Measurements from ENCODE around the gene WWOX.
"Not testable (repeated sequence)": the region's sequence is repeated elsewhere in the genome, so short reads cannot be mapped to it uniquely, and the experiment has no call there.

WWOX gene

DNA sequence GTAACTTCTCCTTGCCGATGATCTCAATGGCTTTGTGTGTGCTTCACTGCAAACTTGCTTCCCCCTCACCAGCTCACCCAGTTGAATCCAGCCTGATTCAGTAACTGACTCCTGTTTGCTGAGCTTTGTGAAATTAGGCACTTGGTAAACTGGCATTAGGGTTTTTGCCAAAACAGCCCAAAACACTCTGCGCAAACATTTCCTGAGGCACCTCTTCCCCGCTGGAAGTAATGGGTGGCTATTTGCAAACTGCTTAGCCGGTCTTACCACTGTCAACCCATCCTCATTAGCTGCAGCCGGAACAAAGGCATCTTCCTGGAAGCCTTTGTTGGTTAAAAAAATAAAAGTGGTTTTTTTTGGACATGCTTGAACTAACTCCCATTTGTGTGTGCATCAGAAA lies 1147.9 kb downstream of the WWOX start:
- H3K4me3 ChIP-seq (replicated peaks in 1 of 2; ENCODE audit: low read depth in 2 of 2, low read length in 2 of 2): no peak overlapping the region
- TF ChIP-seq CTCF (IDR thresholded peaks at IDR 0.05; ENCODE audit: low read depth, low read length): no peak

DNA sequence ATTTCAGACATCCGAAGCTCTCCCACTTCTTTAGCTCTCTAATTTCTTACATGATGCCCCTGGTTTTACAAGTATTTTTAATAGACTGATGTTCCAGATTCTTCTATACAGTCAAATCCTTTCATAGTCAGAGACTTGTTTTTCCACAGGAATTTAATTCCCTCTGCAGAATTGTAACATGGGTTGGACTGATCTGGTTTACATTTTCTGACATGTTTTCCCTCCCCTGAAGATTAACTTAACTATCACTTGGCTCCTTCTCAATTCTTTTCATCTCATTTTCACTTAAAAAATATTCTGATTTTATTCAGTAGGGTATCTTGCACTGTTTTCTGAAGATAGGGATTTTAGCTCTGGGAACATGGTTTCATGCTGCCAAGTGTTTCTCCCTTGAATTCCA lies 1148.9 kb downstream of the WWOX start:
- no peak for TF ChIP-seq CTCF (IDR thresholded peaks at IDR 0.05; ENCODE audit: low read depth, low read length)
- no peak overlapping the region for H3K4me3 ChIP-seq (replicated peaks in 1 of 2; ENCODE audit: low read depth in 2 of 2, low read length in 2 of 2)
- no peak for DNase-seq (ENCODE audit: low read depth in 2 of 2)

More for the DNA sequence above, 1147.9 kb downstream of the WWOX start:
- DNase-seq (ENCODE audit: low read depth in 2 of 2): no peak

GRCh38 chr16:79250502-79251098 lies 1151.1 kb downstream of the WWOX start:
- no peak for TF ChIP-seq CTCF (IDR thresholded peaks at IDR 0.05; ENCODE audit: low read depth, low read length)
- DNase-seq (ENCODE audit: low read depth in 2 of 2): no peak
- H3K4me3 ChIP-seq (replicated peaks in 1 of 2; ENCODE audit: low read depth in 2 of 2, low read length in 2 of 2): no peak overlapping the region

GRCh38 chr16:79253100-79253631 lies 1153.7 kb downstream of the WWOX start:
- no peak for DNase-seq (ENCODE audit: low read depth in 2 of 2)
- TF ChIP-seq CTCF (IDR thresholded peaks at IDR 0.05; ENCODE audit: low read depth, low read length): no peak
- H3K4me3 ChIP-seq (replicated peaks in 1 of 2; ENCODE audit: low read depth in 2 of 2, low read length in 2 of 2): no peak overlapping the region

DNA sequence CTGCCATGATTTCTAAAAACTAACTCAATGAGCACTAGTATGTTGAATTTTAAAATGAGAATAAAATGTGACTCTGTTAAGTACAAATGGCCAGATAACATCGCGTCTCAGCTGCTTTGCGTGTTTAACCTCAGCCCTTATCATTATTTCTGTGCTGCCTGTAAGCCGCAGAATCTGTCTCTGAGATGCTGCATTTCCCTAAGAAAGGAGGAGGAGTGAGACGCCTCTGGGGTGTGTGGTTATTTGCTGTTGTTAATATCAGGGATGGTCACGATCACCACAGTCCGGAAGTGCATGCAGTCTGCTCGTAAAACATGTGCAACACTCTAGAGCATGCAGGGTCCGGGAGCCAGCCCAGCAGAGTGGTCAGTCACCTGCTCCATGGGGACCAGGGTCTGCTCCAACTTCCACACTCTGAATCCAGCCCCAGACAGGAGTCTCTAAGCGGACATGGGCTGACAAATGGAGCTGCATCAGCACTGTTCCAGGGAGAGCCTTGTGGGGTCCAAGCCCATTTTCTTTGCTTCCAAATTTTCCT lies 1158.6 kb downstream of the WWOX start:
- DNase-seq (ENCODE audit: low read depth in 2 of 2): no peak
- H3K4me3 ChIP-seq (replicated peaks in 1 of 2; ENCODE audit: low read depth in 2 of 2, low read length in 2 of 2): no peak overlapping the region
- no peak for TF ChIP-seq CTCF (IDR thresholded peaks at IDR 0.05; ENCODE audit: low read depth, low read length)

- not testable (repeated sequence) for DNase-seq (ENCODE audit: low read depth in 2 of 2); H3K4me3 ChIP-seq (replicated peaks in 1 of 2; ENCODE audit: low read depth in 2 of 2, low read length in 2 of 2)
These were observed 1161.4 kb downstream of the WWOX start for GRCh38 chr16:79260890-79261289.

DNA sequence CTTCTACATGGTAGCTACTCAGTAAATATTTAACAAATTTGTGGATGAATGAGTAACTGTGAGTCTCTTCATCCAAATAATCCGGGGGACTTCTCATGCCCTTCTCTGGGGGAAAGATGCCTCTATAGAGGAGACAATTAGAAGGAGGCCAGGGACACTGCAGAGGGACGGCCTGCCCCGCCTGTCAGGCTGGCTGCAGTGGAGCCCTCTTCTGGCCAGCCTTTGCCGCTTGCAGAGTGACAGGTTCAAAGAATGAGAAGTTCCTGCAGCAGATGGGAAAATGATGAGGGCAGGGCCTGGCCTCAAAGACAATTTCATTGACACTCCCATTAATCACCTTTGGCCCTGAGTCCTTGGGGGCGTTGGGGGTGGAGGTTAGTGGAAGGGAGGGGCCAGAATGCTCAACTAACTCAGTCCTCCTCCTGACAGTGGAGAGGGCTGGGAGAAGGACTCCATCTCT lies 1162.1 kb downstream of the WWOX start:
- DNase-seq (ENCODE audit: low read depth in 2 of 2): no peak
- no peak overlapping the region for H3K4me3 ChIP-seq (replicated peaks in 1 of 2; ENCODE audit: low read depth in 2 of 2, low read length in 2 of 2)
- no peak for TF ChIP-seq CTCF (IDR thresholded peaks at IDR 0.05; ENCODE audit: low read depth, low read length)
